HG03342 (cell line): Measurements from ENCODE around the gene PPDPF.

Source experiments
- ATAC-seq: cut with Tn5 transposase; IDR thresholded peaks from one replicate; pipeline ENCODE4 v1.9.1; 2021; ENCODE audit warnings: mild to moderate bottlenecking, moderate library complexity; ENCODE audit not compliant: unreplicated experiment

PPDPF gene

DNA sequence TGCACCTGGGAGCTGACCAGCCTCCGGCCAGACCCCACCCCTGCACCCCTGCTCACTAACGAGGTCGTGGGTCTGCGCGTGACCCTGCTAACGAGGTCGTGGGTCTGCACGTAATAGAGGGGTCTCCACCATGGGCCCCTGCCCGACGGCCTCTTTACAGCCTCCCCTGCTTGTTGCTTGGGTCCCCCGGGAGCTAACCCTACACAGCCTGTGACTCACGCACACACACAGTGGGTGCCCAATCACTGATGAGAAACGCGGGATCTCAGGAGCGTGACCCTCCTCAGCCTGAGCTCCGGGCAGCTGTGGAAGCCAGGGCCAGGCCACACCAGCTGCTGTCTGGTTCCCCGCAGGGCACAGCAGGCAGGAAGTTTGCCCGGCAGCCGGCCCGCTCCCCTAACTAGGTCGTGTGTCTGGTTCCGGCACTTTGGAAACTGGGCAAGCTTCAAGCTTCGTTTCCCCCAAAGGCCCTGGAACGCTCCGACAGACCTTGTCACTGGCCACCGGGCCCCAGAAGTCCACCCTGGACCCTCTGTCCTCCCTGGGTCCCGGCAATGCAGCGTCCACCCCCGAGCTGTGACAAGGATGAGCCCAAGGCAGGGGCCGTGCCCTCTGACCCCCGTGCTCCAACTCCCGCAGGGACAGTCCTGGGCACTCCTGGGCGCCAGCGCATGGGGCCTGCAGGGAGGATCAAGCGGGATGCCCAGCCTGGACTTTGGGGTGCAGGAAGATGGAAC, 15.8 kb downstream of the PPDPF start:
- no peak for ATAC-seq

DNA sequence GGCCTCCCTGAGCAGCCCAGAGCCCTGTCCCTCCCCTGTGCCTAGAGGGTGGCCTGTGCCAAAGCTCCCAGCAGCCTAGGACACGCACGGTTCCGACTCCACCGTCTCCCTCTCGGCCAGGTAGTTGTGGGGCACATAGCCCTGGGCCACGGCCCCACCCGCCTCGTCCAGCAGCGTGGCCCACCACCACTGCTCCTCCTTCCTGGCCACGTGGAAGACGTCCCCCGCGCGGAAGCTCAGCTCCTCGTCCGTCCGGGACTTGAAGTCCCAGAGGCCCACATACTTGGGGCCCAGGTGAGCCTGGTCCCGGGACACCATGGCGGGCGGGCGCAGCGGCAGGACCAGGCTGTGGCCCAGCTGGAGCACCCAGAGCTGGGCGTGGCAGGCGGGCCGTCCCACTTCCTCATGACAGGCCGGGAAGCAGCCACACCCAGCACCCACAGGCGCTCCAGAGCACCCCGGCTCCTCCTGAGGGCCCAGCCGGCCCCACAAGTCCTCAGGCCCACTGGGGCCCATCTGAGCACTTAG, 16.5 kb downstream of the PPDPF start, which contains the start of gene PTK6:
Gene PTK6, minus strand, starts transcription at position 380 of the 528 bp plus-strand sequence. Its CDS starts 62 bp downstream, at position 318.
- peak; percentile 16 for ATAC-seq

DNA sequence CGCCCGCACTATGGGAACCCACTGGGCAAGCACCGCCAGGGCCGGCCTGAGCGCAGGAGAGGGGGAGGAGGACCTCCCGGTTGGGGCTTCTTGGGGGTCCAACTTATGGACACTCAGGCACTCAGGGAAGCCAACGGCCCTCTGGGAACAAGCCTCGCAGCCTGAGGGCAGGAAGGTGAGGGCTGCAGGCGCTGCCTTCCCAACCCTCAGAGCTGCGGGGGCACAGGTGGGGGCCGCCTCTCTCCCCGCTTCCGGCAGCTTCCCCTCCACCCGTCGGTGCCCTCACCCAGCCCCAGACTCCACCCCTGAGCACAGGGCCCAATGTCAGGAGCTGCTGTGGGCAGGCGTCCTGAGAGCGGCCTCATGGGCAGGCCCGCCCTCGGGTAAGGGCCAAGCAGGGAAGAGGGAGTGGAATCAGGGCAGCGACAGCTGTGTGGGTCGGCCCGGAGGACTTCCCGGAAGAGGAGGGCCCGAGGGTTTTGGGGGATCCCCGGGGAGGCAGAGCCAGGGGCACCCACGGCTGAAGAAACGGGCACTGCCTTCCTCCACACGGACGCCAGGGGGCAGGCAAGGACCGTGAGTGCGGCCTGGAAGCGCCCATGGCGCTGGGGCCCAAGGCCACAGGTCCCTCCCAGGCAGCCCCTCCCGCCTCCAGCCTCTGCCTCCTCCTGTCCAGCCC, 17.1 kb downstream of the PPDPF start:
- peak; percentile 78 for ATAC-seq

- no peak for ATAC-seq
Measured at GRCh38 chr20:63538204-63539091, 17.9 kb downstream of the PPDPF start.

GRCh38 chr20:63539092-63539430, 18.5 kb downstream of the PPDPF start:
- ATAC-seq: no peak

DNA sequence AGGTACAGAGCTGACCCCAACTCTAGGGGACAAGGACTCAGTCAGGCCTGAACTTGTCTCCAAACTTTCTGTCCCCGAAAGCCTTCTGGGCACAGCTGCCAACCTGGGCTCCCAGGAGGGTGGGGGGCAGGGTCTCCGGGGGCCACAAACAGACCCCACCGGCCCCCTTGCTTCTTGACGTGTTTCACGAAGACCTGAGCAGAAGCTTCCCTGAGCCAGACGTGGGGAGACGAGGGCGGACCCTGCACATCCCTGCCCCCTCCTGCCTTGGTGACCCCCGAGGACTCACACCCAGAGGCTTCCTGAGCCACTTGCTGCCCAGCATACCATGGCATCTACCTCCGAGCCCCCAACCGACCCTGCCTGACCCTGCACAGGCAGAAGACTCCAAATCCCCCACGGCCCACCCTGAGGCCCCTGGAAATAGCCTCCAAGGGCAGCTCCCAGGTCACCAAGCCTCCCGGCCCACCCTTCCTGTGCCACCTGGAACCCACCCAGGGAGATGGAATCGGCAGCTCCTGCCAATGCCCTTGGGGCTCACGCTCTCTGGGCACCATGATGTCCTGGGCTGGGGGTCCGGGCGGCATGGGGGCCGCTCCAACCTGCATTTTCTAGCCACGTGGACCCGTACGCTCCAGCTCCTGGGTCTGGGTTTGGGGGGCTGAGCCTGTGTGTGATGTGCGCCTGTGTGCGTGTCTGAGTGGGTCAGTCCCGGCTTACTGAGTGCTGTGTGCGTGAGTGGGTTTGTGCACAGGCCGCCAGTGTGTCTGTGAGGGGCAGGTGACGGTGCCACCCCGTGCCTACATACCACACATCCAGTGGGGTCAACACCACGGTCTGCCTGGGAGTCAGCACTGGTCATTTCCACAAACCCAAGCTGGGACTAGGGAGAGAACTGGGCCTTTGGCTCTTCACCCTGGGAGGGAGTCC, 19.1 kb downstream of the PPDPF start:
- no peak for ATAC-seq

DNA sequence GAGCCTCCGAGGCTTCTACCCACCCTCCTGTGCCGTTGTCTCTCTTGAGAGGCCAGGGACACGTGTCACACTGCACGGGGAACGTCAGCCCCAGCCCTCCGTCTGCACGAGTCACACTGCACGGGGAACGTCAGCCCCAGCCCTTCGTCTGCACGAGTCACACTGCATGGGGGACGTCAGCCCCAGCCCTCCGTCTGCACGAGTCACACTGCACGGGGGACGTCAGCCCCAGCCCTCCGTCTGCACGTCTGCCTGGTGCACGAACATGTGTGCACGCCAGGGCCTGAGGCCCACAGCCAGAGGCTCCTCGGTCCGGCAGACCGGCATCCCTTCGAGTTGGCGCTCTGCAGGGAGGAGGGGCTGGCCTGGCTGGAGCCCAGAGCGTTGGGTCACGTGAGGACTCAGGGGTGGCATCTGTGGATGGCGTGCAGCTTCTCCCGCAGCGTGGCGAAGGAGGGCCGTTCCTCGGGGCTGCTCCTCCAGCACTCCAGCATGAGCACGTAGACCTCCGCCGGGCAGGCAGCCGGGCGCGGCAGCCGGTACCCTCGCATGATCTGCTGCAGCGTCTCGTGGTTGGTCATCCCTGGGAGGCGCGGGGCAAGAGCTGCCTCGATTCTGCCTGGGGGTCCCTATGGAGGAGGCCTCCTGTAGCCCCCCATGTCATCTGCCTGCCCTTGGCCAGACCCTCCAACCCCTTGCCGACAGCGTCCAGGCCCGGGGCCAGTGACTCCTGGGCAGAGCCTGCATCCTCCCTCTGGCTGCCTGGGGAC, 20.0 kb downstream of the PPDPF start:
- ATAC-seq: no peak

- ATAC-seq: no peak
Measured at GRCh38 chr20:63541371-63541770, 20.8 kb downstream of the PPDPF start.

DNA sequence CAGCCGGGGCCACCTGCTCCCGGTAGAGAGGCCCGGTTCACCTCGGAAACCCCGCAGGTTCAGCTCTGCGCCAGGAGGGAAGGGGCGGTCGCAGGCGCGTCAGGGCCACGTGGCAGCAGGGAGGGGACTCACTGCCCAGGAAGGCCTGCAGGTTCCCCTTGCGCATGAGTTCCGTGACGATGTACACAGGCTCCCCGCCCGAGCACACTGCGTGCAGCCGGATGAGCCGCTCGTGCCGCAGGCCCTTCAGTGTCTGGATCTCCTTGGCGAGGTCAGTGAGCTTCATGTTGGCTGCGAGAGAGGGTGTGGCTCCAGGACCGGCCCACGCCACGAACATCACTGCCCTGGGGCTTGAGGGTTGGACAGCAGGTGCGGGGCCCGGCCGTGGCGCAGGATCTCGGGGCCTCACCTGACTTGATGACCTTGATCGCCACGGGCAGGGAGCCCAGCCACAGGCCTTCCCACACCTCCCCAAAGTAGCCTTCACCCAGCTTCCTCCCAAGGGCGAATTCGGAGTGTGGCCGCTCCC, 21.5 kb downstream of the PPDPF start:
- ATAC-seq: no peak

DNA sequence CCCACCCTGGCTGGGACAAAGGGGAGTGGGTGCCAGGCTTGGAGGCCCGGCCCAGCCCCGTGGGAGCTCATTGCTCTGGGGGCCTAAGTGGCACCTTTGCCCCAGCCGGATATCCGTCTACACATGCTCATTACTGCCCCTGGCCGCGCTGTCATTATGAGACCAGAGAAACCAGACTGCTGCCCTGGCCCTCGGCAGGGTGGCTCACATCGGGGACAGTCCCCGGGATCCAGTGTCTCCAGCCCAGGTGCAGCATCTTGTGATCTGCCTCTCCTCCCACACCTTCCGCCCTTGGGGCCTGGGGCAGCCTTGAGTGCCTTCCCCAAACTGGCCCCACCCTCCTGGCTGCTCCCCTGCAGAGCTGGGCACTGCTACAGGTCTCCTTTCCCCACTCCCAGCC, 22.1 kb downstream of the PPDPF start:
- no peak for ATAC-seq

DNA sequence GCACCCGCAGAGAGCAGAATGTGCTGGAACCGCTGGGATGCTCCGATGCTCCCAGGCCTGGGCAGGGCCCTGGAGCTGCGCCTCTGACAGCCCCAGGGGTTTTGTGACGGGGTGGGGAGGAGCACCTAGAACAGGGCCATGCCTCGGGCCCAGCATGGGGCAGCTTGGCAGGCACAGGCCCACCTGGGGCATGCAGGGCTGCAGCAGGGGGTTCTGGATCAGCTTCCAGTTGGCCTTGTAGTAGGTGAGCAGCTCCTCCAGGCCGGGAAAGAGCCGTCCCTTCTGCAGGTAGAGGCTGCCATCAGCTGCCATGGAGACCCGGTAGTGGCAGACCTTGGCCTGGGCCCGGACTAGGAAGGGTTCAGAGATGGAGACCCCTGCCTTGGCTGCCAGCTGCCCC, 22.6 kb downstream of the PPDPF start:
- no peak for ATAC-seq

DNA sequence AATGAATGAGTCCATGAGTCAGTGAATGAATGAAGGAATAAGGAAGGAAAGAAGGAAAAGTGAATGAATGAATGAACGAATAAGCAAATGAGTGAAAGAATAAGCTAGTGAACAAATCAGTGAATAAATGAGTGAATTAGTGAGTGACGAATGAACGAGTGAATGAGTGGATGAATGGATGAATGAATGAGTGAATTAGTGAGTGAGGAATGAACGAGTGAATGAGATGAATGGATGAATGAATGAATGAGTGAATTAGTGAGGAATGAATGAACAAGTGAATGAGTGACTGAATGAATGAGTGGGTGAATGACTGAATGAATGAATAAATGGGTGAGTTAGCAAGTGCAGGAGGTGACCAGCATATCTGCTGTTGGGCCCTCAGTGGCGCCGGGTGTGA, 23.2 kb downstream of the PPDPF start:
- ATAC-seq: no peak

GRCh38 chr20:63544241-63544957, 23.8 kb downstream of the PPDPF start:
- no peak for ATAC-seq

GRCh38 chr20:63544958-63545516, 24.5 kb downstream of the PPDPF start:
- ATAC-seq: no peak

DNA sequence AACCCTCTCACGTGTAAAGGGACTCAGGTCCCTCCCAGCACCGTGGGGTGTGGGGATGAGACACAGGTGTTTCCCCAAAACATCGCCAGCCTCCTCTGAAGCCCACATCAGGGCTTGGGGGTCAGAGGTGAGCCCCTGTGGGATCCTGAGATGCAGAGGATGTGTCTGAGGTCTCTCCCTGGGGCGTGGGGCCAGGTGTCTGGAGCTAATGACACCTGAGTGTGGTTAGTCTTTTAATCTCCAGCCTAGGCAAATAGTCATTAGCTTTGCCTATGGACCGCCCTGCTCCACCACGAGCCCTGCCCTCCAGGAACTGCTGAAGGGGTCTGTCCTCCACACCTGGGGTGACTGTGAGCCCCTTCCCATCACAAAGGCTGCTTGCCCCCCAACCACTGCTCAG, 25.2 kb downstream of the PPDPF start:
- no peak for ATAC-seq

DNA sequence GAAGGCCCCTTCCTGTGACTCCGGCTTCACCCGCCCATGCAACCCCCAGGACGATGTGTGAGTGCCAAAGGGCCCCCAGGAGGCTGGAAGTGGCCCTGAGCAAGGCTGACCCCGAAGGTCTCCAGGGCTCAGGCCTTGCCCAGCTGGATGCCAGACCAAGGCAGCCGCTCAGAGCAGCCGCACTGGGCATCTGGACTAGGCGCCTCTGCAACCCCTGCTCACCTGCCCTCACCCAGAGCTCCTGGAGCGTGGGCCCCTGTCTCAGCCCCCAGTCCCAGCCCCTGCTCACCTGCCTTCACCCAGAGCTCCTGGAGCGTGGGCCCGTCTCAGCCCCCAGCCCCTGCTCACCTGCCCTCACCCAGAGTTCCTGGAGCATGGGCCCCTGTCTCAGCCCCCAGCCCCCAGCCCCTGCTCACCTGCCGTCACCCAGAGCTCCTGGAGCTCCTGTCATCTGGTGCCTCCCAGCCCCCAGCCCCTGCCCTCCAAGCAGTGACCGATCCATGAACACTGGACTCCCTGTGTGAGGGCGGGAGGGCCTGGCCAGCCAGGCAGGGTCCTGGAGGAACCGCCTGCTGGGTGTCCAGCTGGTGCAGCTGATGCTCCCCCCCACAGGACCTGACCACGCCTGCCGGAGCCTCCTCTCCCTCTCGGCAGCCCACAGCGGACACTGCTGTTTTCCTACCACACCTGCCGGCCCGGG, 25.8 kb downstream of the PPDPF start:
- ATAC-seq: no peak

DNA sequence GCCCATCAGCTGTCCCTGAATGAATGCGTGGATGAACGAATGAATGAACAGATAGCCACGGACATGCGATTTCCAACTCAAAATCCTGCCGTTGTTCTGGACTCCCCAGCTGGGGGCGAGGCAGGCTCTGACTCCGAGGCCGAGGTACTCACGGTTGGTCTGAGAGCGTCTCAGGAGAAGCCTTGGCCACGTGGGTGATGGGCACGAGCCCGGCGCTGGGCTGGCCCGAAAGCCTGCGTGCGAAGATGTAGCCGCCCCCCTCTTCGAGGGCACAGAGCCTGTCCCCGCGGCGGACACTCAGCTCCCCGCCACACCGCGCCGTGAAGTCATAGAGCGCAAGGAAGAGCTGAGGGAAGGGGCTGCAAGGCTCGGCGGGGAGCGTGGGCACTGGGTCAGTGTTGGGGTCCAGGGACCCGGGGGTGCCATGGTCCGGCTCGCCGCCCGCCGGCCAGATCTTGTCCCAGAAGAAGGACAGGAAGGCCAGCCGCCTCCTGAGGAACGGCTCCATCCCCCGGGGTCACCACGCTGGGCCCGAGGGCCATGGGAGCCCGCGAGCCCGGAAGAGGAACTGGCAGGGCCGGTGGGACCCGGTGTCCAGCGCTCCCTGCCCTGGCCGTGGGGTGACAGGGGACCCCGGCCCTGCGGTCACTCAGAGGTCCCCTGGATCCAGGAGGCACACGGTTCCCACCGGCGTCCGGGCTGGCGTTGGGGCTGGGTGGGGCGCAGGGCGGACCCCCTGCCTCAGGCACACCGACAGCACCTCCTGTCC, 26.6 kb downstream of the PPDPF start:
- no peak for ATAC-seq
